Choroid plexus epithelial cell (primary cell): Measurements from ENCODE around the gene NRBF2.
"Not testable (repeated sequence)": the region's sequence is repeated elsewhere in the genome, so short reads cannot be mapped to it uniquely, and the experiment has no call there.

Experiments used
- DNase-seq: peaks from one replicate; pipeline ENCODE4 v3.0.0-alpha.2; 2010; ENCODE audit warnings: low read depth
- H3K4me3 ChIP-seq: 2 replicates; pipeline ENCODE4 v1.5.1; 2011; ENCODE audit warnings: low read depth, mild to moderate bottlenecking, control low read depth, low read length, moderate library complexity
- TF ChIP-seq, protein P1 (sequence below): conservative IDR thresholded peaks from 2 replicates; pipeline ENCODE4 v1.5.1; 2011; ENCODE audit warnings: low read depth, mild to moderate bottlenecking, control low read depth, inconsistent platforms, low read length, moderate library complexity

NRBF2 gene

DNA sequence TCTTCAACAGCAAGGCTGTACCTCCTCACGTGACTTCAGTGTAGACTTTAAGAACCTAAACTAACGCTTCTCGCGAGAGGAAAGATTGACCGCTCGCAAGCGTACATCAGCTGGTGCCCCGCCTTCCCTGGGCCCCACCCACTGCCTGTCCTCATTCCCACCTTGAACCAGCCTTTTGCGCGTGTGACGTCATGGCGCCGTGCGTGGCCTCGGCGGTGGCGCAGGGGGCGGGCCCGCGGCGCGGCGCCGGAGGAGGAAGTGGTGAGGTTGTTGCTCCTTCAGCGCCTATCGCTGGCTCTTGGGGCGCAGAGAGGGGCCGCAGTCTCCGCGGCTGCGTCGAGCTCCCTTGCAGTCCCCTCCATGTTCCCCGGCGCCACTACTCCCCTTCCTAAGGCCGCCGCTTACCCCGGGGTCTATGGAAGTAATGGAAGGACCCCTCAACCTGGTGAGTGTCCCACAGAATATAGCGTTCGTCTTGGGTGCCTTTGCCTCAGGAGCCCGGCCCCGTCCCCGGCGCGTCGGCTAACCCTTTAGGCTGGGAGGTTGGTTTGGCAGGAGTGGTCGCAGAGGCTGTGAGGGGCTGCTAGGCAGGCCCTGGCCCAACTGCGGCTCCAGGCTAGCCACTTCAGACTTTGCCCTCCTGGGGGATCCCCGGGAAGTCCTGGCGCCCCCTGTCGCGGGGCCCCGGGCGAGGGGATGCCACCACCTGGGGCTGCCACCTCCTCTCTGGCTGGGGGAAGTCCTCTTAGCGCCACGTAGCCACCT lies at the start of gene NRBF2:
NRBF2 (plus strand) TSS at position 273 of the 765 bp plus-strand sequence; CDS start at position 416, 143 bp downstream.
- peak within 1 kb of the TSS; percentile 96 for H3K4me3 ChIP-seq
- TF ChIP-seq, protein P1, sequence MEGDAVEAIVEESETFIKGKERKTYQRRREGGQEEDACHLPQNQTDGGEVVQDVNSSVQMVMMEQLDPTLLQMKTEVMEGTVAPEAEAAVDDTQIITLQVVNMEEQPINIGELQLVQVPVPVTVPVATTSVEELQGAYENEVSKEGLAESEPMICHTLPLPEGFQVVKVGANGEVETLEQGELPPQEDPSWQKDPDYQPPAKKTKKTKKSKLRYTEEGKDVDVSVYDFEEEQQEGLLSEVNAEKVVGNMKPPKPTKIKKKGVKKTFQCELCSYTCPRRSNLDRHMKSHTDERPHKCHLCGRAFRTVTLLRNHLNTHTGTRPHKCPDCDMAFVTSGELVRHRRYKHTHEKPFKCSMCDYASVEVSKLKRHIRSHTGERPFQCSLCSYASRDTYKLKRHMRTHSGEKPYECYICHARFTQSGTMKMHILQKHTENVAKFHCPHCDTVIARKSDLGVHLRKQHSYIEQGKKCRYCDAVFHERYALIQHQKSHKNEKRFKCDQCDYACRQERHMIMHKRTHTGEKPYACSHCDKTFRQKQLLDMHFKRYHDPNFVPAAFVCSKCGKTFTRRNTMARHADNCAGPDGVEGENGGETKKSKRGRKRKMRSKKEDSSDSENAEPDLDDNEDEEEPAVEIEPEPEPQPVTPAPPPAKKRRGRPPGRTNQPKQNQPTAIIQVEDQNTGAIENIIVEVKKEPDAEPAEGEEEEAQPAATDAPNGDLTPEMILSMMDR = peak; percentile 47
- DNase-seq = peak; percentile 99

DNA sequence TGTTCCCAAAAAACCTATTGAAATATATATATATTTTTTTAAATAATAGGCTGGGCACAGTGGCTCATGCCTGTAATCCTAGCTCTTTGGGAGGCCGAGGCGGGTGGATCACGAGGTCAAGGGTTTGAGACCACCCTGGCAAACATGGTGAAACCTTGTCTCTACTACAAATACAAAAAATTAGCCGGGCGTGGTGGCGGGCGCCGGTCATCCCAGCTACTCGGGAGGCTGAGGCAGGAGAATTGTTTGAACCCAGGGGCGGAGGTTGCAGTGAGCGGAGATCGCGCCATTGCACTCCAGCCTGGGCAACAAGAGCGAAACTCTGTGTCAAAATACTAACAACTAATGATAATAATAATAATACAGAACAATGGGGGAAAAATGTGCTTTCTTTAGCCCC lies 49.7 kb upstream of the NRBF2 start:
- not testable (repeated sequence) for H3K4me3 ChIP-seq, DNase-seq

DNA sequence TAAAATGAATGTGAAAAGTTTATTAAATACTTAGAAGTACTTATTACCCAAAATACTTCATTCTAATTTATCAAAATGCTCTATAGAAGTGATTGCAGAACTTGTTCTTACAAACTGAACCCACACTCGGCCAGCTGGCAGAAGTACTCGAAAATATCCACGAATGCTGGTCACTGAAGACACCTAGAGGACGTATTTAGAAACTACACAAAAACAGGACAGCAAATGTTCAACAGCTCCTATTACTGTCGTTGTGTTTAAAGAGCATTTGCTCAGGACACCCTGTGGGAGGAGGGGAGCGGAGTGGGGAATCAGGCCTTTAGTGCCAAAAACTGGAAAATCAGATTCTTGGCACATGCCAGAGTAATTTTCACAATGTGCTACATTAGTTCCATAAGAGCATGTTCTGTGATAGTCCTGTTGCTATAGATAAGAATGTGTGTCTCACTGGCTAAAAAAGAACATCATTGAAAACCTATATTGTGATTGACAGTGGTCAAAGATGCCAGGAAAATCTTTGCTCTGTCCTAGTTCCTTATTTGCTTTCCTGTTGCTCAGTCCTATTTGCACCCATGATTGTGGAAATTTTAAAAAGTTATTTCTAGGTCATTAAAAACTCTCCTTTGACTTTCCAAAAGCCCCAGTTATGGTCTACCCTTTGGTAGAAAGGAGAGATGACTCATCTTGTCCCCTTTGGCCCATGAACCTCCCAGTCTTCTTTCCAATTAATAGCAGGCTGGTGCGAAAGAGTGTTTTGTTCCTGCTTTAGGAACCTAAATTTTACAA lies 49.0 kb upstream of the NRBF2 start:
- peak; percentile 93 for DNase-seq
- TF ChIP-seq, protein P1 = peak; percentile 78
- no peak overlapping the region for H3K4me3 ChIP-seq

DNA sequence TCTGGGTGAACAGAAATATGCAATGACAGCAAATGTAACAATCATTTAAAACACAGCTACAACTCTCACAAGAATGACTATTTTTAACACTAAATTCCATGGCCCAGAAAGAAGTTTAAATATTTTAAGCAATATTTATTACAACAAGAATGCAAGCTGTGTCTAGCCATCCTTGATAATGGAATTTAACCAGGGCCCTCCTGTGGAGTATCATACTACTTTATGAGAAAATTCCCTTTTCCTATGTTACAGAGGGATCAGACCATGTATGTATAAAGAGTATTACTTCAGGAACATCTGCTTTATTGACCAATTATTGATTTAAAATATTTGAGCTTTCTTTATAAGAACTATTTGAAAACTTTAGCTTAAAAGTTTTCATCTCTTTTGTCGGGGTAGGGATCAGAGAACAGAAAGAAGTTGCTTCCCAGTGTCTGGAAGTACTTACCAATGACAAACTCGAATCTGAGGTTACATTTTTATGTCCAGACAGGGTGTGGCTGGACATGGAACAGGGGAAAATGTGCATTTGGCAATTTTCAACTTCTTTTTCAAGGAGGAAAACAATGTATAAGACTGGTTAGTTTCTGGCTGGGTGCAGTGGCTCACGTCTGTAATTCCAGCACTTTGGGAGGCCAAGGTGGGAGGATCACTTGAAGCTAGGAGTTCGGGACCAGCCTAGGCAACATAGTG lies 48.3 kb upstream of the NRBF2 start:
- TF ChIP-seq, protein P1 = no peak
- DNase-seq = peak; percentile 22
- no peak overlapping the region for H3K4me3 ChIP-seq

DNA sequence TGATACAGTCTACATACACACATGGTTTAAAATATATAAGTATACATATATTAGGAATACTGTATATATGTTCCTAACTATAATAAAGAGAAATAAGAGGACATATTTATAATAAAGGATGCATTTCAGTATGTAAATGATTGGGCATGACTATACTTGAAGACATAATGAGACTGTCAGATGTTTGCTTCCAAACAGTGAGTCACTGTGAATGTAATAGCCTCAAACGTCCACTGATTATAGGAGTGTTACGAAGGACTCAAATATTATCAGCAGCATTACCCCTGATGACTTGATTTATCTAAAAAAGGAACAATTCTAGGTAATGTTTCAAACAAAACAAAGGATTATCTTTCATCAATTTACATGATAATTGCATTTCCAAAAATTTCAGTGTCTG lies 39.9 kb upstream of the NRBF2 start:
- no peak overlapping the region for H3K4me3 ChIP-seq
- TF ChIP-seq, protein P1 = no peak
- DNase-seq = no peak

DNA sequence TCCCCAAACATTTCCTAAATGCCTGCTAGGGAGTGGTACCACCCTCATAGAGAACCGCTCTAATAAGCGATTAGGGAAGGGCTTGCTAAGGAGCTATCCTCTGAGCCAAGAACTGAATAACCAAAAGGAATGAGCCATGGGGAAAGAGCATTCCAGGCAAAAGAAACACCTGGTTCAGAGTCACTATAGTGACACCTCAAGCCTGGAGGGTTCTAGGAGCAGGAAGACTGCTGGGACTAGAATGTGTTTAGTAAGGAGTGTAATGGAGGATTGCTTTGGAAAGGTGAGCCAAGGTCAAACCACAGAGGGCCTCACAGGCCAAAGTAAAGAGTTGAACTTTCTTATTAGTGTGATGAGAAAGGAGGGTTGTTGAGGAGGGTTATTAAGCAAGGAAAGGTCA lies 38.7 kb upstream of the NRBF2 start:
- no peak for DNase-seq
- TF ChIP-seq, protein P1 = no peak

DNA sequence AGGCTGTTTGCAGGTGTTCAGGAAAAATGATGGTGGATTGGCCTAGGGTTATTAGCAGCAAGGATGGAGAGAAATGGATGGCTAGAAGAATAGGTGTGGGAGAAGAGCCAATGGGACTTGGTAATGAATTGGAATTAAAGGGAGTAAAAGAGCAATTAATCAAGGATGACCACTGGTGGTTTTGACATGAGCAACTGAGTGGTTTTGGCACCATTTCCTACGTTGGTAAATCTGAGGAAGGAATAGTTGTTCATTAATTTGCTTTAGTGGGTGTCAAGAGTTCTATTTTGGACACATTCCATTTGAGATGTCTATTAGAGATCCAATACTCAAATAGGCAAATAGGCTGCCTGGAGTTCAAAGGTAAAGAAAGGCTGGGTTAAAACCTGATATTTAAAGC lies 38.2 kb upstream of the NRBF2 start:
- TF ChIP-seq, protein P1 = no peak
- H3K4me3 ChIP-seq = no peak overlapping the region
- no peak for DNase-seq

More for the DNA sequence above, 38.7 kb upstream of the NRBF2 start:
- no peak overlapping the region for H3K4me3 ChIP-seq
